Activated B cell treated with CpG ODN at 0.5 μM for 24 hours (primary cell): ENCODE measurements around the gene SESN2. TPM values are rescaled to one million over a fixed set of nuclear protein-coding genes. Genes with fewer than 3 reads are reported as not detected.

Source experiments
- ATAC-seq: fragments of 200-7000 bp; cut with Tn5 transposase; one replicate; pipeline ENCODE4 v1.10.0; 2021; ENCODE audit warnings: low read depth, mild to moderate bottlenecking, moderate library complexity
- CTCF ChIA-PET: fragments of 350-600 bp; sonication (Branson Sonifier 250); formaldehyde crosslinking; loops from one replicate; lab custom pipeline; 2021; ENCODE audit warnings: antibody characterized with exemption; lab: Charles Lee
- POLR2A ChIA-PET: fragments of 350-600 bp; sonication (Branson Sonifier 250); formaldehyde crosslinking; loops from one replicate; lab custom pipeline; 2021; ENCODE audit warnings: antibody characterized with exemption; lab: Charles Lee
- DNase-seq: peaks from one replicate; pipeline ENCODE4 v3.0.0; 2022
- H3K27ac Mint-ChIP-seq: one replicate; pipeline ENCODE4 v1.8.0; 2020; ENCODE audit warnings: mixed read lengths
- H3K27me3 Mint-ChIP-seq: one replicate; pipeline ENCODE4 v1.8.0; 2021; ENCODE audit warnings: mixed read lengths
- H3K36me3 Mint-ChIP-seq: one replicate; pipeline ENCODE4 v1.8.0; 2021; ENCODE audit warnings: low read depth, mixed read lengths
- H3K4me1 Mint-ChIP-seq: one replicate; pipeline ENCODE4 v1.8.0; 2021; ENCODE audit warnings: mixed read lengths
- H3K4me3 Mint-ChIP-seq: one replicate; pipeline ENCODE4 v1.8.0; 2020; ENCODE audit warnings: mild to moderate bottlenecking, mixed read lengths
- H3K9me3 Mint-ChIP-seq: one replicate; pipeline ENCODE4 v1.8.0; 2020; ENCODE audit warnings: mixed read lengths
- intact Hi-C: fragments of 100-400 bp; cut with micrococcal nuclease; formaldehyde crosslinking; loops from one replicate; pipeline ENCODE4 v1.15.1; 2024
- total RNA-seq: library from RNA; stranded (reverse); gene quantifications from 2 replicates; pipeline ENCODE4 v1.2.3, GENCODE V29; 2022
- TF ChIP-seq, protein P1 (sequence below): fragments of 200-600 bp; IDR thresholded peaks from one replicate; pipeline ENCODE4 v1.8.0; 2022; ENCODE audit warnings: antibody characterized with exemption, mild to moderate bottlenecking

Gene SESN2
- total RNA-seq, 1 donor from 2014 or later, result 19.8 TPM

DNA sequence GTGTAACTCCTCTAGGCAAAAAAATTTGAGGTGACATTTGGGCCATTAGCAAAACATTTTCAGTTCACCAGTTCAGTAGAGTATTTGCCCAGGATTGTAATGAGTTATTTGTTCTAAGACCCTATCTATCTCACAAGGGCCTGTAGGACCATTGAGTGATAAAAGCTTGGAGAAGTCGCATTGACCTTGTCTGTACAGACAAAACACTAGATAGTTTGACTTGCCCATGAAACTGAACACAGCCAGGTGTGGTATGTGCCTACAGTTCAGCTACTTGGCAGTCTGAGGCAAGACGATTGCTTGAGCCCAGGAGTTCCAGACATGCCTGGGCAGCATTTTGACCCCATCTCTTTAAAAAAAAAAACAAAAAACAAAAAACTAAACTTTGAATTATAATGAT is 20.3 kb upstream of the SESN2 start:
- H3K36me3 Mint-ChIP-seq, result peaks cover 9% of the 10 kb centered on the region
- peaks cover 16% of the 10 kb centered on the region for H3K4me1 Mint-ChIP-seq
- TF ChIP-seq, protein P1, sequence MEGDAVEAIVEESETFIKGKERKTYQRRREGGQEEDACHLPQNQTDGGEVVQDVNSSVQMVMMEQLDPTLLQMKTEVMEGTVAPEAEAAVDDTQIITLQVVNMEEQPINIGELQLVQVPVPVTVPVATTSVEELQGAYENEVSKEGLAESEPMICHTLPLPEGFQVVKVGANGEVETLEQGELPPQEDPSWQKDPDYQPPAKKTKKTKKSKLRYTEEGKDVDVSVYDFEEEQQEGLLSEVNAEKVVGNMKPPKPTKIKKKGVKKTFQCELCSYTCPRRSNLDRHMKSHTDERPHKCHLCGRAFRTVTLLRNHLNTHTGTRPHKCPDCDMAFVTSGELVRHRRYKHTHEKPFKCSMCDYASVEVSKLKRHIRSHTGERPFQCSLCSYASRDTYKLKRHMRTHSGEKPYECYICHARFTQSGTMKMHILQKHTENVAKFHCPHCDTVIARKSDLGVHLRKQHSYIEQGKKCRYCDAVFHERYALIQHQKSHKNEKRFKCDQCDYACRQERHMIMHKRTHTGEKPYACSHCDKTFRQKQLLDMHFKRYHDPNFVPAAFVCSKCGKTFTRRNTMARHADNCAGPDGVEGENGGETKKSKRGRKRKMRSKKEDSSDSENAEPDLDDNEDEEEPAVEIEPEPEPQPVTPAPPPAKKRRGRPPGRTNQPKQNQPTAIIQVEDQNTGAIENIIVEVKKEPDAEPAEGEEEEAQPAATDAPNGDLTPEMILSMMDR, result no peak
- peak overlapping the region; percentile 18 for H3K27ac Mint-ChIP-seq
- intact Hi-C loops, result loop anchor here (5.0 kb wide), 1 partner anchor 982 kb away; no protein-coding TSS in a partner anchor
- ChIA-PET POLR2A (interaction anchor here (0.7 to 7.9 kb wide), 3 partner anchors 8 to 465 kb away, joined by 6 to 171 read pairs (median 6); no protein-coding TSS in a partner anchor), CTCF (interaction anchor here (1.4 kb wide), 1 partner anchor 9 kb away, joined by 3 read pairs; no protein-coding TSS in a partner anchor)
- ATAC-seq, result no peak
- H3K9me3 Mint-ChIP-seq, result no peaks in the 10 kb centered on the region
- no peak for DNase-seq
- H3K4me3 Mint-ChIP-seq, result no peak overlapping the region
- no peaks in the 10 kb centered on the region for H3K27me3 Mint-ChIP-seq

GRCh38 chr1:28240024-28240423 is 19.3 kb upstream of the SESN2 start:
- Mint-ChIP-seq H3K4me1 (peaks cover 24% of the 10 kb centered on the region), H3K9me3 (no peaks in the 10 kb centered on the region), H3K4me3 (no peak overlapping the region), H3K27ac (no peak overlapping the region), H3K36me3 (peaks cover 9% of the 10 kb centered on the region), H3K27me3 (no peaks in the 10 kb centered on the region)
- ChIA-PET CTCF (no interaction called here), POLR2A (interaction anchor here (0.6 to 3.3 kb wide), 2 partner anchors 89 to 120 kb away, joined by 3 to 13 read pairs; partner anchors contain the start of gene MED18)
- DNase-seq (no peak), ATAC-seq (no peak)
- TF ChIP-seq, protein P1, result no peak
- intact Hi-C loops, result no loop called here

DNA sequence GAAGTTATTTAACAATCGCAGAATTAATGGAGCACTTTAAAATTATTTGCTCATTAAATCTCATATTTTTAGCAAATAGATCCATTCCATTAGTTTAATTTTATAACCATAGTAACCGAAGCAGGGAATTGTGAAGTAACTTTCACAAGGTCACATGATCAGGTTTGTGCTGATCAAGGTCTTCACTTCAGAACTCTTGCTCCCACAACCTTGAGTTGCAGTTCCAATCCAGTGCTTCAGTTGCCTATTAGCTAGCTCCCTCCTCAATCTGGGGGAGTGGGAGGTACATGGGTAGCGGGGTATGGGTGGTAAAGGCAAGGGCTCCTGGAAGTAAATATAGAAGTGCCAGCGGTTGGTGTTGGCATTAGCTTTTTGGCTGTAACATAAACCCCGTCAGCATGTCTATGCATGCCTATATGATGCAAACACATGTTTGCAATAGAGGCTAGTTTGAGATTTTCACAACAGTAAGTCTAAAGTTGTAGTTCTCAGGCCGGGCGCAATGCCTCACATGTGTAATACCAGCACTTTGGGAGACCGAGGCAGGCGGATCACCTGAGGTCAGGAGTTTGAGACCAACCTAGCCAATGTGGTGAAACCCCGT is 17.6 kb upstream of the SESN2 start:
- Mint-ChIP-seq H3K4me3 (no peak overlapping the region), H3K36me3 (peaks cover 11% of the 10 kb centered on the region), H3K27me3 (no peaks in the 10 kb centered on the region), H3K4me1 (peaks cover 33% of the 10 kb centered on the region), H3K27ac (no peak overlapping the region), H3K9me3 (no peaks in the 10 kb centered on the region)
- POLR2A ChIA-PET, result interaction anchor here (0.6 to 3.3 kb wide), 4 partner anchors 16 to 376 kb away, joined by 3 to 13 read pairs (median 6); partner anchors contain the start of gene MED18
- TF ChIP-seq, protein P1, result no peak
- CTCF ChIA-PET, result no interaction called here
- intact Hi-C loops, result no loop called here
- ATAC-seq (no peak), DNase-seq (no peak)

DNA sequence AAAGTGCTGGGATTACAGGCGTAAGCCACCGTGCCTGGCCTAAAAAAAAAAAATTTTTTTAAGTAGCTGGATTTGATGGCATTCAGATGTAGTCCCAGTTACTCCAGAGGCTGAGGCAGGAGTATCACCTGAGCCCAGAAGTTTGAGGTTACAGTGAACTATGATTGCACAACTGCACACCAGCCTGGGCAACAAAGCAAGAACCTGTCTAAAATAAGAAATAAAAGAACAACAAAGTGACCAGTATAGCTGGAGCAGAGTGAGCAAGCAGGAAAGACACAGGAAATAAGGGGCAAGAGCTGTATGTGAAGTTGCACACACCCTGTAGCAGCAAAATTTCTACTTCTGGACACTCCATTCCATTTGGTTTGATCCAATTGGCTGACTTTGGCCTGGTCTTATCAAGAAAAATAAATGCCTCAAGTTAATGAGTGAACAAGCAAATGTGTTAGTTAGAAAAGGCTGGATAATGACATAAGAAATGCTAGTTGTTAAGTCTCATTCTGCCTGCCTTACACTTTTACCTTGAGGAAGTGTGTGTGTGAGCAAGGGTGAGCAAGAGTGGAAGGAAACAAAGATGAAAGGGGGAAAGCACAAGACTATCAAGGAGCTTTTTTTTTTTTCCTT is 15.5 kb upstream of the SESN2 start:
- ATAC-seq (no peak), DNase-seq (no peak)
- Mint-ChIP-seq H3K27me3 (no peaks in the 10 kb centered on the region), H3K4me1 (peaks cover 53% of the 10 kb centered on the region), H3K27ac (peak overlapping the region; percentile 92), H3K9me3 (no peaks in the 10 kb centered on the region), H3K4me3 (peak overlapping the region; percentile 45), H3K36me3 (peaks cover 14% of the 10 kb centered on the region)
- ChIA-PET POLR2A (interaction anchor here (0.6 to 7.9 kb wide), 8 partner anchors 8 to 1423 kb away, joined by 4 to 171 read pairs (median 24); partner anchors contain the start of genes ATP5IF1, DNAJC8, MED18 and RCC1), CTCF (no interaction called here)
- TF ChIP-seq, protein P1, result no peak
- intact Hi-C loops, result loop anchor here (2.0 kb wide), 1 partner anchor 15 kb away; the partner anchor contains the start of gene SESN2
